ENCODE results near the gene HYAL2.

DNA sequence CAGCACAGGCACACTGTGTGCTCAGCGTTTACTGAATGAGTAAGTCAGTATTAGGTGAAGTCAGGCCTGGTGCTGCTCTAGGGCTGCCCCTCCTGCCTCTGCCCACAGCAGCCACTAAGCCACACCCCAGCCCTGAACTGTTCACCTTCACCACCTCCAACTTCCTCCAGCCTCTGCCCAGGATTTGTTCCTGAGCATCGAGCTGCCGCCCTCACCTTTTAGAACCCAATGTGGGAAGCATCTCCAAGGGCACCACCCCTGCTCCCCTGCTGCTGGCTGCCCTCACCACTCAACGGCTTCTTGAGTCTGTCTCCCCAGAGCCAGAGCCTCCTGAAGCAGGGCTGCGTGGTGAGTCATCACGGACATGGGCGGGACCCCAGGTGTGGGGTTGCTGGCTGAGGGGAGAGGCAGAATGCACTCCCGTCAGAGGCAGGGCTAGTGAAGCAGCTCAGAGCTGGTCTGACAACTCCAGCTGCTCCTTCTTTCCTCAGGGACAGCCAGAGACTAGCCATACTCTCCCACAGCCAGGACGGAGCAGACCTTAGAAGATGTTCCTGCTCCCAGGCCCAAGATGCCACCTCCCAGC is 5.8 kb downstream of the HYAL2 start:
- TF ChIP-seq, protein P1, sequence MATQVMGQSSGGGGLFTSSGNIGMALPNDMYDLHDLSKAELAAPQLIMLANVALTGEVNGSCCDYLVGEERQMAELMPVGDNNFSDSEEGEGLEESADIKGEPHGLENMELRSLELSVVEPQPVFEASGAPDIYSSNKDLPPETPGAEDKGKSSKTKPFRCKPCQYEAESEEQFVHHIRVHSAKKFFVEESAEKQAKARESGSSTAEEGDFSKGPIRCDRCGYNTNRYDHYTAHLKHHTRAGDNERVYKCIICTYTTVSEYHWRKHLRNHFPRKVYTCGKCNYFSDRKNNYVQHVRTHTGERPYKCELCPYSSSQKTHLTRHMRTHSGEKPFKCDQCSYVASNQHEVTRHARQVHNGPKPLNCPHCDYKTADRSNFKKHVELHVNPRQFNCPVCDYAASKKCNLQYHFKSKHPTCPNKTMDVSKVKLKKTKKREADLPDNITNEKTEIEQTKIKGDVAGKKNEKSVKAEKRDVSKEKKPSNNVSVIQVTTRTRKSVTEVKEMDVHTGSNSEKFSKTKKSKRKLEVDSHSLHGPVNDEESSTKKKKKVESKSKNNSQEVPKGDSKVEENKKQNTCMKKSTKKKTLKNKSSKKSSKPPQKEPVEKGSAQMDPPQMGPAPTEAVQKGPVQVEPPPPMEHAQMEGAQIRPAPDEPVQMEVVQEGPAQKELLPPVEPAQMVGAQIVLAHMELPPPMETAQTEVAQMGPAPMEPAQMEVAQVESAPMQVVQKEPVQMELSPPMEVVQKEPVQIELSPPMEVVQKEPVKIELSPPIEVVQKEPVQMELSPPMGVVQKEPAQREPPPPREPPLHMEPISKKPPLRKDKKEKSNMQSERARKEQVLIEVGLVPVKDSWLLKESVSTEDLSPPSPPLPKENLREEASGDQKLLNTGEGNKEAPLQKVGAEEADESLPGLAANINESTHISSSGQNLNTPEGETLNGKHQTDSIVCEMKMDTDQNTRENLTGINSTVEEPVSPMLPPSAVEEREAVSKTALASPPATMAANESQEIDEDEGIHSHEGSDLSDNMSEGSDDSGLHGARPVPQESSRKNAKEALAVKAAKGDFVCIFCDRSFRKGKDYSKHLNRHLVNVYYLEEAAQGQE (IDR thresholded peaks at IDR 0.05), result no peak
- TF ChIP-seq, protein P2, sequence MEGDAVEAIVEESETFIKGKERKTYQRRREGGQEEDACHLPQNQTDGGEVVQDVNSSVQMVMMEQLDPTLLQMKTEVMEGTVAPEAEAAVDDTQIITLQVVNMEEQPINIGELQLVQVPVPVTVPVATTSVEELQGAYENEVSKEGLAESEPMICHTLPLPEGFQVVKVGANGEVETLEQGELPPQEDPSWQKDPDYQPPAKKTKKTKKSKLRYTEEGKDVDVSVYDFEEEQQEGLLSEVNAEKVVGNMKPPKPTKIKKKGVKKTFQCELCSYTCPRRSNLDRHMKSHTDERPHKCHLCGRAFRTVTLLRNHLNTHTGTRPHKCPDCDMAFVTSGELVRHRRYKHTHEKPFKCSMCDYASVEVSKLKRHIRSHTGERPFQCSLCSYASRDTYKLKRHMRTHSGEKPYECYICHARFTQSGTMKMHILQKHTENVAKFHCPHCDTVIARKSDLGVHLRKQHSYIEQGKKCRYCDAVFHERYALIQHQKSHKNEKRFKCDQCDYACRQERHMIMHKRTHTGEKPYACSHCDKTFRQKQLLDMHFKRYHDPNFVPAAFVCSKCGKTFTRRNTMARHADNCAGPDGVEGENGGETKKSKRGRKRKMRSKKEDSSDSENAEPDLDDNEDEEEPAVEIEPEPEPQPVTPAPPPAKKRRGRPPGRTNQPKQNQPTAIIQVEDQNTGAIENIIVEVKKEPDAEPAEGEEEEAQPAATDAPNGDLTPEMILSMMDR (IDR thresholded peaks at IDR 0.05), result no peak
- TF ChIP-seq EP300 (IDR thresholded peaks at IDR 0.05) (no peak), MAZ (IDR thresholded peaks at IDR 0.05; ENCODE audit: borderline replicate concordance, low read depth, low read length) (no peak), RAD21 (conservative IDR thresholded peaks at IDR 0.05 in 1 of 2, IDR thresholded peaks at IDR 0.05 in 1 of 2) (no peak), SMC3 (IDR thresholded peaks at IDR 0.05) (no peak), POLR2A (IDR thresholded peaks at IDR 0.05; ENCODE audit: low read length) (no peak), RCOR1 (IDR thresholded peaks at IDR 0.05; ENCODE audit: low read depth, low read length) (no peak), NPAS2 (CRISPR knock-in tag; IDR thresholded peaks at IDR 0.05; ENCODE audit: borderline replicate concordance) (no peak)
- TF ChIP-seq, protein P3, sequence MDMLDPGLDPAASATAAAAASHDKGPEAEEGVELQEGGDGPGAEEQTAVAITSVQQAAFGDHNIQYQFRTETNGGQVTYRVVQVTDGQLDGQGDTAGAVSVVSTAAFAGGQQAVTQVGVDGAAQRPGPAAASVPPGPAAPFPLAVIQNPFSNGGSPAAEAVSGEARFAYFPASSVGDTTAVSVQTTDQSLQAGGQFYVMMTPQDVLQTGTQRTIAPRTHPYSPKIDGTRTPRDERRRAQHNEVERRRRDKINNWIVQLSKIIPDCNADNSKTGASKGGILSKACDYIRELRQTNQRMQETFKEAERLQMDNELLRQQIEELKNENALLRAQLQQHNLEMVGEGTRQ (IDR thresholded peaks at IDR 0.05), result no peak

Measured in A549 (cell line).